OCI-M2 (cell line): ENCODE data around the gene P3H1.
"Not testable (repeated sequence)": the region's sequence is repeated elsewhere in the genome, so short reads cannot be mapped to it uniquely, and the experiment has no call there.

Experiments
- DNase-seq: peaks from one replicate; lab custom pipeline; 2025; ENCODE audit not compliant: unreplicated experiment; lab: John Stamatoyannopoulos, UW

The P3H1 gene

GRCh38 chr1:42731585-42731984, 35.2 kb downstream of the P3H1 start:
- no peak for DNase-seq

- no peak for DNase-seq
Observed at GRCh38 chr1:42730988-42731387, 35.8 kb downstream of the P3H1 start.

GRCh38 chr1:42730002-42730401, 36.8 kb downstream of the P3H1 start:
- no peak for DNase-seq

GRCh38 chr1:42725820-42726219, 41.0 kb downstream of the P3H1 start:
- DNase-seq, result not testable (repeated sequence)

- DNase-seq, result no peak
Observed at GRCh38 chr1:42723511-42723910, 43.3 kb downstream of the P3H1 start.

GRCh38 chr1:42722403-42722802, 44.4 kb downstream of the P3H1 start:
- DNase-seq, result not testable (repeated sequence)

- DNase-seq, result no peak
Observed at GRCh38 chr1:42721926-42722325, 44.9 kb downstream of the P3H1 start.

- no peak for DNase-seq
Observed at GRCh38 chr1:42720868-42721267, 46.0 kb downstream of the P3H1 start.

GRCh38 chr1:42714441-42714840, 52.4 kb downstream of the P3H1 start:
- not testable (repeated sequence) for DNase-seq

- no peak for DNase-seq
Observed at GRCh38 chr1:42713293-42713692, 53.5 kb downstream of the P3H1 start.

- not testable (repeated sequence) for DNase-seq
Observed at GRCh38 chr1:42712808-42713207, 54.0 kb downstream of the P3H1 start.

- DNase-seq, result no peak
Observed at GRCh38 chr1:42703888-42704464, 62.9 kb downstream of the P3H1 start.

- no peak for DNase-seq
Observed at GRCh38 chr1:42700006-42700405, 66.8 kb downstream of the P3H1 start.

- DNase-seq, result no peak
Observed at GRCh38 chr1:42698081-42698813, 68.6 kb downstream of the P3H1 start.
